Muscle of back (tissue), 11 donors: ENCODE measurements around the gene PPP2R3A. TPM values are rescaled to one million over a fixed set of nuclear protein-coding genes. Genes with fewer than 3 reads are reported as not detected.
A peak's percentile ranks its signal among the peaks of the same experiment; 100 is the strongest.
"Not testable (repeated sequence)": the region's sequence is repeated elsewhere in the genome, so short reads cannot be mapped to it uniquely, and the experiment has no call there.

Experiments used
- DNase-seq, 3 donors: peaks; one replicate each; pipeline versions ENCODE4 v3.0.0 to v3.0.0-alpha.2; 2013
- polyA plus RNA-seq, 10 donors: library from polyadenylated mRNA; unstranded; fragments of 120-200 nt; gene quantifications; one replicate each; pipeline ENCODE4 v1.2.1, GENCODE V29; 2013; ENCODE audit not compliant: insufficient read length in 10 of 10

Gene PPP2R3A
- polyA plus RNA-seq, 10 donors = 32.6 to 82.8 (median 53.3) TPM

GRCh38 chr3:136149667-136150066, 184.1 kb downstream of the PPP2R3A start:
- no peak for DNase-seq

- no peak for DNase-seq
Observed at GRCh38 chr3:136151219-136151618, 185.7 kb downstream of the PPP2R3A start.

- no peak for DNase-seq
Observed at GRCh38 chr3:136152176-136152843, 186.8 kb downstream of the PPP2R3A start.

GRCh38 chr3:136152963-136153362, 187.4 kb downstream of the PPP2R3A start:
- no peak for DNase-seq

DNA sequence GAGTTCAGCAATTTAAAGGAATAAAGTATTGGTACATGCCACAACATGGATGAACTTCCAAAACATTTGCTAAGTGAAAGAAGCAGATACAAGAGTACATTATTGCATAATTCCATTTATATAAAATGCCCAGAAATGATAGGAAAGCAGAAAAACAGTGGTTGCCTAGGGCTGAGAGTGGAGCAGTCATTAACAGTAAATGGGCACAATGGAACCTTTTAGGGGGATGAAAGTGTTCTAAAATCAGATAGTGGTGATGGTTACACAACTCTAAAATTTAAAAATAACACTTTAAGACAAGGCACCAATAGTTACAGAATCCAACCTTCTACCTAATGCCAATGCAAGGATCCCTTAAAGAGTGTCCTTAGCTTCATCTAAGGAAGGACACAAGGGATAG, 196.0 kb downstream of the PPP2R3A start:
- no peak for DNase-seq

DNA sequence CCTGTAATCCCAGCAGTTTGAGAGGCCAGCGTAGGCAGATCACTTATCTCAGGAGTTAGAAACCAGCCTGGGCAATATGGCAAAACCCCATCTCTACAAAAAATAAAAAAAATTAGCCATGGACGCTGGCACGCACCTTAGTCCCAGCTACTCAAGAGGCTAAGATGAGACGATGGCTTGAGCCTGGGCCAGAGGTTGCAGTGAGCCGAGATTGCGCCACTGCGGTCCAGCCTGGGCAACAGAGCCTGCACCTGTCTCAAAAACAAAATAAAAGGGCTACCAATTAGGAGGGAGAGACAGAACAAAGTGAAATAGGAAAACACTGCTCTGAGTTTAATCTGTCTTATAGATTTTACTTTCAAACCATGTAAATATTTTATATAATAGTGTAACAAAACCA, 196.8 kb downstream of the PPP2R3A start:
- no peak for DNase-seq

DNA sequence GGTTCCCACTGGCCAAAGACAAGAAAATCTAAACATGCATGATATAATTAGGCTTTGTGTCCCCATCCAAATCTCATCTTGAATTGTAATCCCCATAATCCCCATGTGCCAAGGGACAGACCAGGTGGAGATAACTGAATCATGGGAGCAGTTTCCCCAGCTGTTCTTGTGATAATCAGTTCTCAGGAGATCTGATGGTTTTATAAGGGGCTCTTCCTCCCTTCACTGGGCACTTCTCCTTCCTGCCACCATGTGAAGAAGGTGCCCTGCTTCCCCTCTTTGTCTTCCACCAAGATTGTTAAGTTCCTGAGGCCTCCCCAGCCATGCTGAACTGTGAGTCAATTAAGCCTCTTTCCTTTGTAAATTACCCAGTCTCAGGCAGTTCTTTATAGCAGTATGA, 198.1 kb downstream of the PPP2R3A start:
- DNase-seq = not testable (repeated sequence)

DNA sequence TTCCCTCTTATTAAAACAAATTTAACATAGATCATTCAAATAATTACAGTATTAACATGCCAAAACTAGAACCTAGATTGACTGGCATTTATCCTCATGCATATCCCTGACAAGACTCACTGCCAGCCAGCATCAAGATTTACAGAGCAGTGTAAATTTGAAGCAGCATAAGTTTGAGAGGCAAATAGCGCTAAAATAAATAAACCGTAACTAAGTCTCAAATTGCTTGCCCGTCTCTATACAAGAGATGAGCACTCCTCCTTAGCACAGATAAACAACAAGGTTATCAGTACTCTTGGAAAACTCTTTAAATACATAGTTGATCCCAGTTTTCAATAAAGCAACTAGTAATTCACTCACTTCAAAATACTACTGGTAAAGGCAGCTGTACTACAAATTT, 201.0 kb downstream of the PPP2R3A start:
- DNase-seq = no peak

GRCh38 chr3:136168236-136168635, 202.7 kb downstream of the PPP2R3A start:
- not testable (repeated sequence) for DNase-seq

DNA sequence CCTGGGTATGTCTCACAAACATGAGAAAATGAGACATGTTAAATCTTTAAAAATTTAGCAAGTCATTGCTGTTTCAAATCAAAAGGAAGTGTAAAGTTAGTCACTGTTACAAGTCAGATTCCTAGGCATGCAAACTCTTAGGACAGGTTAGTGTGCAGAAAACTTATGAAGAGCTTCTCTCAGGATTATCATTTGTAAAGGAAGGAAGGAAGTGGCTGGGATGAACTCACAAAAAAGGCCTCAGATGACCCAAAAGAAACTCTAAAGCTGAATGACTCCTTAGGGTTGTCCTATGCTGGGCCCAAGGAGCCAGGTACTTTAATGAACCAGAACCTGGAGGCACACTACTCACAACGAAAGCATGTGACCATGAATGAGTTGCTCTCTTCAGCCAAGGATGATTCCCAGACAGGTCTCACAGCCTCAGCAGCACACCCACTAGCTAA, 205.6 kb downstream of the PPP2R3A start:
- no peak for DNase-seq

DNA sequence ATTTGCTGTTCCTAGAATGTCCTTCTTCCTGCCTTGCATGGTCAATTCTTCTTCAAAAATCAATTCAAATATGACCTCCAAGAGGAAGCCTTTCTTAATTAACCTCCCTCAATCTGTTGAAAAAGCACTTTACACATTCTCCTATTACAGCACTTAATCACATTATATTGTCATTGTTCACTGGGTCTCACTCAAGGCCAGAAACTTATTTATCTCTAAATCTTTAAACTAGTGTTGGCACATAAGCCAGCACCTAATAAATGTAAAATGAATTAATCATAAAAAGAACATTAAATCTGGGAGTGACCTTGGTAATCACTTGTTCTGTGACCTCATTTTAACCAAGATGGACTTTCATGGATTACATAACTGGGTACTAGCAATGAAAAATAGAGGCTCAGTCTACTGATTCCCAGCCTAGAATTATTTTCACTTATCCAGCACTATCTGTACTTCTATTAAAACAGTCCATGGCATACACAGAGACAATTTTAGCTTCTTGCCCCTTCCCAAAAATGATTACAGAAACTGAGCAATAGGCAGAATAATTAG, 208.5 kb downstream of the PPP2R3A start:
- no peak for DNase-seq

DNA sequence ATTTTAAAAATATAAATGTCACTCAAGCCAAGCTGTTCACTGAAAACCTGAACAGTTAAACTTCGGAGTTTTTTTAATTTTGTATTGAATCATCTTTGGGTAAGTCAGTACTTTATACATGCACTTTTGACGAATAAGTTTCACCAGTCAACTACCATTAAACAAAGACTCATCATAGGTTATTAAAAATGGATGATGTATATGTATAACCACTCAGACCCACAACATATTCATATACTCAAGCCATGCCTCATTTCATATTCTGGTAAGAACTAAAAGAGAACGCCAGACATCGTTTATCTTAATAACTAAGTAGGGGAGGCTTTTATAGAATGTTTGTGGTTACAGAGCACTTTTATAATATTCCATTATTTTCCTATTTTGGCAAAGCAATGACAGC, 212.3 kb downstream of the PPP2R3A start:
- no peak for DNase-seq

DNA sequence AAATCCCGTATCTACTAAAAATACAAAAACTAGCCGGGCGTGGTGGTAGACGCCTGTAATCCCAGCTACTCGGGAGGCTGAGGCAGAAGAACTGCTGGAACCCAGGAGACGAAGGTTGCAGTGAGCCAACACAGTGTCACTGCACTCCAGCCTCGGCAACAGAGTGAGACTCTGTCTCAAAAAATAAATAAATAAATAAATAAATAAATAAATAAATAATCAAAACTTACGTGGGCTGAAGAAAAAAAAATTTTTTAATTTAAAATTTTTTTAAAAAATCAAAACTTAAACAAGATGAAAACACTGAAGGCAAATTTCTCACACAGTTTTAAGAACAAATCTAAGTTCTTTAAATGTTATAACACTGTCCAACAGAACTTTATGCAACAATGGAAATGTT, 216.2 kb downstream of the PPP2R3A start:
- no peak for DNase-seq

- DNase-seq = no peak
Observed at GRCh38 chr3:136184703-136185102, 219.2 kb downstream of the PPP2R3A start.

DNA sequence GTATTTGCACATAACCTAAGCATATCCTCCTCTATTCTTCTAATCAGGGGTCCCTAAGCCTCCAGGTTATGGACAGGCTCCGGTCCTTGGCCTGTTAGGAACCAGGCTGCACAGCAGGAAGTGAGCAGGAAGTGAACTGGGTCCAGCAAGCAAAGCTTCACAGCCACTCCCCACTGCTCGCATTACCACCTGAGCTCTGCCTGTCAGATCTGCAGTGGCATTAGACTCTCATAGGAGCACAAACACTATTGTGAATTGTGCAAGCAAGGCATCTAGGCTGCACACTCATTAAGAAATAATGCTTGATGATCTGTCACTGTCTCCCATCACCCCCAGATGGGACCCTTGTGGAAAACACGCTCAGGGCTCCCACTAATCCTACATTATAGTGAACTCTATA, 220.8 kb downstream of the PPP2R3A start:
- DNase-seq = no peak

DNA sequence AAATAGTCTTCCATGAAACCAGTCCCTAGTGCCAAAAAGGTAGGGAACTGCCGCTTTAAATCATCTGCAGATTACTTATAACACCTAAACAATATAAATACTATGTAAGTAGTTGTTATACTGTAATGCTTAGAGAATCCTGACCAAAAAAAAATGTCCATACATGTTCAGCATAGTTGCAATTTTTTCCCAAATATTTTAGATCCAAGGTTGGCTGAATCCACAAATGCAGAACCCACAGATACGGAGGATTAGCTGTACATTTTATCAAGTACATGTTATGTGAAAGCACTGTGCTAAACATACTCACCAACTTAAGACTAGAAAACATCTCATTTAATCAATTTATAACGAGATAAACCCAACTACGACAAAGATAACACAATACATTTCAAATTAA, 221.3 kb downstream of the PPP2R3A start:
- DNase-seq = peak in 1 of 3 donors; percentile 17

GRCh38 chr3:136187868-136188267, 222.3 kb downstream of the PPP2R3A start:
- DNase-seq = no peak

- DNase-seq = no peak
Observed at GRCh38 chr3:136189043-136189442, 223.5 kb downstream of the PPP2R3A start.

GRCh38 chr3:136189859-136190617, 224.5 kb downstream of the PPP2R3A start:
- no peak for DNase-seq

GRCh38 chr3:136192195-136192594, 226.7 kb downstream of the PPP2R3A start:
- DNase-seq = not testable (repeated sequence)

- peak; percentile 14 to 31 (median 16) for DNase-seq
Observed at GRCh38 chr3:136192831-136193230, 227.3 kb downstream of the PPP2R3A start.

DNA sequence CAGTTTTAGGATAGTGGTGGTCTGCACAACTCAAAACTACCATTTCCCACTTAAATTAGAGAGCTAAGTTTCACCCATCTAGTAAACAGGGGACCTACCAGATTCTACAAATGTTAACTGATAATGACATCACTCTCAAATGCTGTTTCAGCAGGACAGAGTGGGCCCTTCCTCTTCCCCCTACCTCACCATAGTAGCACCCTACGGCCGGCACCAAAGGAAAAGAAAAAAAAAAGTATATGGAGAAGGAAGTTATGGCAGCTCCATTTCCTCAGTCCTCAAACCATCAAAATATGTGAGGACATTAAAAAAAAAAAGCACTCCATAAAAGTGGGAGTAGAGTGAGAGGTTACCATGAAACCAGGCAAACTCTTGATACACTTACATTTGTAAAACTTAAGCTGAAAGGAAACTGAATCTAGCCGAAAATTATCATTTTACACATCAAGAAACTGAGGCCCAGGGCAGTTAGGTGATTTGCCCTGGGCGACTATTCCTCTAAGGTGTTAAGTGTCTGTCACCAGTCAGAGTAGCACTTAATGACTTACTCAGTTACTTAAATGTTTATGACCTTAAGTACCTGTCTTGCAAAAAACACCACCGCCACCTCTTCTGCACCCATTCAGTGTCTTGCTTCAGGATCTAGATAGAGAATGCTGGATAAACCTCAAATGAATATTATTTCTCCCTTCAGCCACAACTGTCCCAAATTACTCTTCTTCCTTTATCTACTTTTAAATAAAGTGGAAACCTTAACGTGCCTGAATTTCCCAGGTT, 227.9 kb downstream of the PPP2R3A start:
- DNase-seq = peak; percentile 12 to 57 (median 20)
